CD4-positive, alpha-beta T cell (primary cell): ENCODE data around the gene MAIP1. TPM values are rescaled to one million over a fixed set of nuclear protein-coding genes. Genes with fewer than 3 reads are reported as not detected.

ENCODE experiments used
- ATAC-seq: fragments of 200-7000 bp; cut with Tn5 transposase; one replicate; pipeline ENCODE4 v1.10.0; 2022; ENCODE audit warnings: mild to moderate bottlenecking; ENCODE audit not compliant: poor library complexity
- CTCF ChIA-PET: fragments of 350-600 bp; sonication (Branson Sonifier 250); formaldehyde crosslinking; loops from one replicate; lab custom pipeline; 2021; ENCODE audit warnings: antibody characterized with exemption, inconsistent platforms; lab: Charles Lee
- POLR2A ChIA-PET: fragments of 350-600 bp; sonication (Branson Sonifier 250); formaldehyde crosslinking; loops from one replicate; lab custom pipeline; 2021; ENCODE audit warnings: antibody characterized with exemption, inconsistent platforms; lab: Charles Lee
- DNase-seq, 14 experiments: peaks; one replicate each; pipeline ENCODE4 v3.0.0-alpha.2; 2013 to 2020; ENCODE audit warnings: mixed read lengths in 2 of 14
- H3K27ac ChIP-seq, 2 donors: one replicate each; pipeline versions ENCODE4 v1.5.1 to v1.7.0; 2013; ENCODE audit warnings: low read length in 2 of 2, low read depth in 1 of 2, mild to moderate bottlenecking in 1 of 2
- H3K27me3 ChIP-seq, 2 experiments: 1 replicate in 1 of 2; 2 replicates in 1 of 2; pipeline versions ENCODE4 v1.6.1 to v1.7.0; 2013; ENCODE audit warnings: low read length in 2 of 2, control low read depth in 1 of 2, mild to moderate bottlenecking in 1 of 2, moderate library complexity in 1 of 2; ENCODE audit not compliant: insufficient read depth in 2 of 2, control insufficient read depth in 1 of 2
- H3K36me3 ChIP-seq: one replicate; pipeline ENCODE4 v1.6.1; 2013; ENCODE audit warnings: low read length, control low read depth; ENCODE audit not compliant: insufficient read depth
- H3K4me1 ChIP-seq: one replicate; pipeline ENCODE4 v1.6.1; 2013; ENCODE audit warnings: low read length, control low read depth; ENCODE audit not compliant: insufficient read depth
- H3K4me3 ChIP-seq: one replicate; pipeline ENCODE4 v1.5.1; 2013; ENCODE audit warnings: mild to moderate bottlenecking, low read length, moderate library complexity
- H3K9me3 ChIP-seq, 2 experiments: 1 replicate in 1 of 2; 2 replicates in 1 of 2; pipeline versions ENCODE4 v1.6.1 to v1.7.0; 2013; ENCODE audit warnings: low read length in 2 of 2, mild to moderate bottlenecking in 2 of 2, control low read depth in 1 of 2, moderate library complexity in 1 of 2; ENCODE audit not compliant: control insufficient read depth in 1 of 2, insufficient read depth in 1 of 2
- H3K27ac Mint-ChIP-seq: one replicate; pipeline ENCODE4 v1.8.0; 2020; ENCODE audit warnings: mixed read lengths
- H3K27me3 Mint-ChIP-seq: one replicate; pipeline ENCODE4 v1.8.0; 2021; ENCODE audit warnings: mixed read lengths
- H3K36me3 Mint-ChIP-seq: one replicate; pipeline ENCODE4 v1.8.0; 2021; ENCODE audit warnings: low read depth, mixed read lengths
- H3K4me1 Mint-ChIP-seq: one replicate; pipeline ENCODE4 v1.8.0; 2021; ENCODE audit warnings: low read depth, mixed read lengths
- H3K4me3 Mint-ChIP-seq: one replicate; pipeline ENCODE4 v1.8.0; 2020; ENCODE audit warnings: mild to moderate bottlenecking, mixed read lengths
- H3K9me3 Mint-ChIP-seq: one replicate; pipeline ENCODE4 v1.8.0; 2020; ENCODE audit warnings: mixed read lengths
- CTCF ChIP-seq: fragments of 200-600 bp; IDR thresholded peaks from one replicate; pipeline ENCODE4 v1.8.0; 2022; ENCODE audit warnings: antibody characterized with exemption, mild to moderate bottlenecking
- intact Hi-C, 2 experiments: fragments of 100-400 bp; cut with DNase I in 1 of 2; cut with micrococcal nuclease in 1 of 2; formaldehyde crosslinking; loops; one replicate each; pipeline versions ENCODE4 v1.15.1 to v1.9.0; 2023 to 2025; cut with DNase I, micrococcal nuclease
- total RNA-seq, 174 experiments: library from RNA in 2 of 174; stranded (reverse) in 2 of 174; gene quantifications; one replicate each; pipeline ENCODE4 v1.2.3 and lab custom pipeline; 2021 to 2026

Gene MAIP1
- total RNA-seq, 2 experiments from 2014 or later = 34.6 to 35.8 TPM

GRCh38 chr2:199928626-199929025 is 26.8 kb upstream of the MAIP1 start:
- POLR2A ChIA-PET = interaction anchor here (0.6 kb wide), 1 partner anchor 16 kb away, joined by 4 read pairs; no protein-coding TSS in a partner anchor
- DNase-seq = no peak

GRCh38 chr2:199929262-199929661 is 26.1 kb upstream of the MAIP1 start:
- CTCF ChIA-PET = interaction anchor here (0.7 kb wide), 1 partner anchor 72 kb away, joined by 3 read pairs; no protein-coding TSS in a partner anchor
- ATAC-seq (no peak), DNase-seq (no peak)
- Mint-ChIP-seq H3K4me3 (no peak overlapping the region), H3K4me1 (peaks cover 15% of the 10 kb centered on the region), H3K36me3 (peaks cover 61% of the 10 kb centered on the region), H3K27me3 (no peaks in the 10 kb centered on the region), H3K9me3 (no peaks in the 10 kb centered on the region), H3K27ac (no peak overlapping the region)
- H3K4me1 ChIP-seq = no peaks in the 10 kb centered on the region
- H3K36me3 ChIP-seq = peaks cover 28% of the 10 kb centered on the region
- POLR2A ChIA-PET = interaction anchor here (0.6 kb wide), 2 partner anchors 297 to 524 kb away, joined by 3 to 7 read pairs; no protein-coding TSS in a partner anchor
- TF ChIP-seq CTCF = no peak
- intact Hi-C loops = no loop called here
- no peaks in the 10 kb centered on the region for H3K9me3 ChIP-seq
- no peak overlapping the region for H3K27ac ChIP-seq
- no peak overlapping the region for H3K4me3 ChIP-seq
- H3K27me3 ChIP-seq = no peaks in the 10 kb centered on the region

More at GRCh38 chr2:199928626-199929025, 26.8 kb upstream of the MAIP1 start:
- Histone ChIP-seq H3K27ac (no peak overlapping the region), H3K4me3 (no peak overlapping the region), H3K4me1 (no peaks in the 10 kb centered on the region), H3K9me3 (no peaks in the 10 kb centered on the region), H3K27me3 (no peaks in the 10 kb centered on the region), H3K36me3 (peaks cover 28% of the 10 kb centered on the region)
- no peak for ATAC-seq
- TF ChIP-seq CTCF = no peak
- intact Hi-C loops = no loop called here
- Mint-ChIP-seq H3K27ac (peak overlapping the region; percentile 60), H3K4me1 (peaks cover 21% of the 10 kb centered on the region), H3K36me3 (peaks cover 64% of the 10 kb centered on the region), H3K4me3 (no peak overlapping the region), H3K27me3 (no peaks in the 10 kb centered on the region), H3K9me3 (no peaks in the 10 kb centered on the region)
- CTCF ChIA-PET = no interaction called here

GRCh38 chr2:199932312-199932855 is 23.0 kb upstream of the MAIP1 start:
- Mint-ChIP-seq H3K4me3 (no peak overlapping the region), H3K27ac (no peak overlapping the region), H3K4me1 (peaks cover 4% of the 10 kb centered on the region), H3K9me3 (no peaks in the 10 kb centered on the region), H3K36me3 (peaks cover 62% of the 10 kb centered on the region), H3K27me3 (no peaks in the 10 kb centered on the region)
- TF ChIP-seq CTCF = no peak
- Histone ChIP-seq H3K27ac (no peak overlapping the region), H3K36me3 (peaks cover 46% of the 10 kb centered on the region), H3K9me3 (no peaks in the 10 kb centered on the region), H3K4me1 (no peaks in the 10 kb centered on the region), H3K27me3 (no peaks in the 10 kb centered on the region), H3K4me3 (no peak overlapping the region)
- ChIA-PET POLR2A (no interaction called here), CTCF (no interaction called here)
- DNase-seq = no peak
- no peak for ATAC-seq
- intact Hi-C loops = no loop called here
